Dedifferentiated amniotic fluid mesenchymal stem cell (primary cell): ENCODE measurements around the gene STMN1.

Source experiments
- DNase-seq: peaks from one replicate; pipeline ENCODE4 v3.0.0-alpha.2; 2016; ENCODE audit errors: extremely low spot score

The STMN1 gene

DNA sequence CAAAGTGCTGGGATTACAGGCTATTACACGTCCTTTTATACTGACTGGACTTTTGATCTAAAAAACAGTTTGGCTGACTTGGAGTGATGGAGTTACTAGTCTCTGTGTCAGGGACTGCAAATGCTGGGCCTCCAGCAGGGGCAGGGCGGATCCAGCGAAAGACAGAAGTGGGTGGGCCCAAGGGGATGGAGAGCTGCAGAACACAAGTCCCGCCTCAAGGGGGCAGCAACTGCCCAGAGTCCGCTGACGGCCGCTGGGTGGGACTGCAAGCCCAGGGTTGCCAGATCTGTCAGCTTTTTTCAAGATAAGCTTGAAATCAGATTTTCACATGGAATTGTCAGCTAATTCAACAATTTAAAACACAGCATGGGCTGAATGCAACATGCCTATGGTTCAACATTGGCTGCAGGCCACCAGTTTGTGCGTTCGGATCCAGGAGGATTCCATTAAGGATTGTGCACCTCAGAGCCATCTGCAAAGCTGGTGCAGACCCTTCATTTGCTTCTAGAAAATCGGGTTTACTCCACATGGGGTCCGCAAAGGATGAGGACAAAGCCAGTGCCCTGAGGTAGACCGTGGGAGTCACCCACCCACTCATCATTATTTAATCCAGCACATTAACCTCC is 10.7 kb downstream of the STMN1 start:
- DNase-seq = peak; percentile 92

DNA sequence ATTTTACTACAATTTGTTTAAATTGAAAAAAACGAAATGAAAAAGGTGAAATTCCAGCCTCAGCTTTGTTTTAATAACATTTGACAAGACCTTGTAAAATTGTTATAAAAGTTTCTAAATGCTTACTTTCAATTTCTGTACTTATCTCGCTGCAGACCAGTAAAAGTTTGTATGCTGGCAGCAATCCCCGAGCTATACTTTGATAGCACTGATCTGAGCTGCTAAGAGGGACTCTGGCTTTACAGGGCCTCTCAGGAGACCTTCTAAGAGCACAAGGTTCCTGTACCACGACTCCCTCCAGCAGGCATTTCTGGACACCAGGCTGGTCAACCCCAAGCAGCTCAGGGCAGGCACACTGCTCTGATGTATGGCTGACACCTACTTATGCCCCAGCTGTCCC is 13.1 kb downstream of the STMN1 start:
- no peak for DNase-seq

DNA sequence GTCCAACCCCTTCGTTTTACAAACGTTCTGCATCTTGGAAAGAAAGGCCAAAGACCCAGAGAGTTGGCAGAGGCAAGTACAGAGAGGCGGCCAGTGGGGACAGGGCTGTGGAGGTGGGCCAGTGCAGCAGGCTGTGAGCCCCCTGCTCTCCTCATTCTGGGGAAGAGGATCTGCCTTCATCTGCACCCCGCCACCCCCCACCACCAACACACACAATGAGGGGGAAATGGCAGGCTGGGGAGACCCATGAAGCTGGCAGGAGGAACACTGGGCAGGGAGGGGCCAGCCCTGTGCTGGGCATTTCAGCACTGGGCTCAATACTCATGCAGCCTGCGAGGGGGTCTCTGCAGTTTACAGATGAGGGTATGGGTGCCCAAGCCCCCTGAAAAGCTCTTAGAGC is 14.6 kb downstream of the STMN1 start:
- DNase-seq = no peak

DNA sequence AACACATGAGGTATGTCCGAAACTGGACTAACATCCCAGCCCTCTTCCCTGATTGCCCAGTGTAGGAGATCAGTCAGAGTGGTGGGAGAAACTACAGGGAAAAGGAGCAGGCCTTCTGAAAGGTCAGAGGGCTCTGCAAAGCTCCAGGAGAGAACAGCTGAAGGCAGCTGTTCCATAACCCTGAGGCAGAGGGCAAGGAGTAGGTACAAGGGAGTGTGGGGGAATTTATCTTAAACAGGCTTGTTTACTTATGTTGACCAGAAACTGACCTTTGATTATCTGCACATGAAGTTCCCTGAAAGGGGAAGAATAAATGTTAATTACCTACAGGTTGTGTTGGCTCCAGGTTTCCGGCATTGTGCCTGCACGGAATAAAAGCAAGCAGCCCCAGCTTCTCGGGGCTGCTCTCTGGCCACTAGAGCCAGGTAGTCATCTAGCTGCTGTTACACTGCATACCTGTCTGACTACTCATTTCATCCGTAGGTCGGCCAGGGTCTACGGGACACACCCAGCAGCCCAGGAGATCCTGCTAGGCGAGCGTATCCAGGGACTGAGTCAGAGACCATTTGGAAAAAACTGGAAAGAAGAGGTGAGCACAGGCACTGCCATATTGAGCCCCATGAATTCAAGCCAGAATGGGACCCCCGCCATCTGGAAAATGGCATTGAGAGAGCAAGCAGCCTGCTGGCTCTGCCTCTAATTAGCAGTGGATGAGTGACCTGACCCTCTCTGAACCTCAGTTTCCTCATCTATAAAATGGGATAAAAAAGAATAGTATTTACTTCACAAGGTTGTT is 15.8 kb downstream of the STMN1 start:
- DNase-seq = no peak

DNA sequence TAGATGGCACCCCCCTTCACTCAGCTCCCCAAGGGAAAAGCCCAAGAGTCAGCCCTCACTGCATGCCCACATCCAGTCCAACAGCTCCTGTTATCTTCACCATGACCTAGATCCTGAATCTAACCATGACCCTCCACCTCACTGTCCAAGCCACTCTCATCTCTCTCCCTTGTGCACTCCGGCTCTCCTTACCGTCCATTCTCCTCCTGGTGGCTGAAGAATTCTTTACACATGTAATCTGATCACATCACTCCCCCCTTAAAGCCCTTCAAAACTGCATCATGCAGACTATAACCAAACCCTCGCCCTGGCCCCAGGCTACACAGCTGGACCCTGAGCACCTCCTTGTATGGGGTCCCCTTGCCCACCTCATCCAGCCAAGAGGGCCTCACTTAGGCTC is 16.7 kb downstream of the STMN1 start:
- DNase-seq = peak; percentile 36

DNA sequence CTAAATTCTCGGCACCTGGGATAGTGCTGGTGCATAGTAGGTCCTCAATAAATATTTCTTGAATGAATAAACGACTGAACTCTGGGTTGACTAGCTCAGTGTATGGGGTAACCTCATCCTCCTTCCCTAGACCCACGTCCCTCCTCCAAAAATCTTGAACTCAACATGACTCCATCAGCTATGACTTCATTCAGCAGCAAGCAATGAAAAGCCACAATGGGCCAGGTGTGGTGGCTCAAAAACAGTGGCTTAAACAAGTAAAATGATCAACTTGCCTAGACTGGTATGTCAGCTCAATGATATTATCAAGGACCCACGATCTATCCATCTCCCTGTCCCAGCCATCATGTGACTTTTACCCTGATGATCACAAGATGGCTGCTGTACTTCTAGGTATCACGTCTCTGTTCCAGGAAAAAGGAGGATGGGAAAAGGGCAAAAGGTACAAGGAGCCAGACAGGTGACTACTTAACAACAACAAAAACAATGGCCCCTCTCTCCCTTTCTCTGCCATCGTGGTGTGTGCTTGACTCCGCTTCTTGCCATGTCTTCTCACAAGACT is 17.7 kb downstream of the STMN1 start:
- DNase-seq = no peak

DNA sequence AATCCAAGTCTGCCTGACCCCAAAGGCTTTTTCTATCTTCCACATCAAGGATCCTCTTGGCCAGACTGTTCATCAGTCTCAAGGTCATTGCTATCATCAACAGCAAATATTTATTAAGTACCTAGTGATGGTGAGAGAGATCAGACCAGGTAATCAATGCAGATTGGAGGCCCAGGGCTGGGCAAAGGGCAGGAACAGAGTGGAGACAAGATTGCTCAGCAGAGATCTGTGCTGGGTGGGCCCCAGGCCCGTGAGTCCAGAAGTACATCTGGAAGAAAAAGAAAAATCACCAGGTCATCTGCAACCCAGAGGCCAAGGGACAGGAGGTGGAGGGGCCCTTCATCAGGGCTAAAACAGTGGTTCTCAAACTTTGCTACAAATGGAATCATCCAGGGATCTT is 20.6 kb downstream of the STMN1 start:
- DNase-seq = no peak

DNA sequence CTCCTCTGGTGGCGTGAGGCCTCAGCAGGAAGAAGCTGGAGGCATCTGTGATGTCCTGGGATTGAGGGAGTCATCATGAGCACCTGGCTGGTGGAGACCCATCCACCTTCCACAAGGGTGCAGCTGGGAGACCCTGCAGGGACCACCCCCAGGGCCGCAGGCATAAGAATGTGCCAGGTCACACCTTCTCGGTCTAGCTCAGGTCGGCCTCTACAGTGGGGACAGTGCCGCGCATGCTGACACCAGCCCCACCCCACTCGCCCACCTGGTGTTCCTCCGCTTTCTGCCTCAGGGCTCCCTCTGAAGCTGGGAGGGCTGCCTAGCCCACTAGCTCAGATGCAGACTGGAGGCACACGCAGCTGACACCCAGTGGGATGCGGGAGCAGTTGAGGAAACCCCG is 25.0 kb downstream of the STMN1 start:
- no peak for DNase-seq

DNA sequence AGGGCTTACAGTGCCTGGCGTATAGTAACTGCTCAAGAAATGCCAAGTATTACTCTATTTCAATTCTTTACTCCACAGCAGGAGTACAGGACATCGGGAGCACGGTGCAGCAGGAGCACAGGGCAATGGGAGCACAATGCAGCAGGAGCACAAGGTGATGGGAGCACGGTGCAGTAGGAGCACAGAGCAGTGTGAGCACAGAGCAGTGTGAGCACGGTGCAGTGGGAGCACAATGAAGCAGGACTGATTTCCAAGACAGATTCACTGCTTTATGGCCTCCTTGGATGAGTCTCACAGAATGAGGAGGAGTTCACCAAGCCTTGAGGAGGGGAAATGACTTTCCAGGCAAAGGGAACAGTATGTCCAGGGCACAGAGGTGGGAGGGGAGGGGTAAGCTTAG is 25.7 kb downstream of the STMN1 start:
- DNase-seq = no peak

DNA sequence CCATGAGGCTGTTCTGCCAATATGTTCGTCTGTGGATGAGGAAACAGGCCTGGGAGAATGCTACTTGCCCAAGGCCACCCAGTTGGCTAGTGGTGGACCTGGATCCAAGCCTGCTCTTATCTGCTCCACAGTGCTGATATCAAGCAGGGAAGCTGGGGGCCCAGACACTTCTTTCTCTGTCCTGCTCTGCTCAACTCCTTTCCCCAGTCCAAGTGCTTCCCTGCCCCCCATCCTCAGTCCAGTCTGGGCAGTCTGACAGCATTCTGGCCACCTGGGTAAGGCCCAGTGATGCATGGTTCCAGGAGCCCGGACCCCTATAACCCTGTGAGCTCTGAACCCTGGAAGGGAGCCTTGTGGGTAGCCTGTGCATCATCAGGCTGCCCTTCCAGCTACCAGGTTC is 26.5 kb downstream of the STMN1 start:
- DNase-seq = no peak

DNA sequence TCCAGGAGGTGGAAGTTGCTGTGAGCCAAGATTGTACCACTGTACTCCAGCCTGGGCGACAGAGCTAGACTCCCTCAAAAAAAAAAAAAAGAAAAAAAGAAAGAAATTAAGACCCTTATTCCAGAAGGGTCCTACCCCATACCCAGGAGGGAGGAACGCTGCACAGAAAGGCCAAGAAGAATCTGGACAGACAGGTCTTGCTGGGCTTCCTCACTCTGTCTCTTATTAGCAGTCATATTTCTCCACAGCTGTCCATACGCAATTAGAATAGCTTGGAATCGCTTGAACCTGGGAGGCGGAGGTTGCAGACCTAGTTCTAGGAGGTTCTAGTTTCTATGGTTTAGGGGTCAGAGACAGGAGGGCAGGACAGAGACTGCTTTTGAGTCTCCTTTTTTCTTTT is 27.5 kb downstream of the STMN1 start:
- DNase-seq = no peak

DNA sequence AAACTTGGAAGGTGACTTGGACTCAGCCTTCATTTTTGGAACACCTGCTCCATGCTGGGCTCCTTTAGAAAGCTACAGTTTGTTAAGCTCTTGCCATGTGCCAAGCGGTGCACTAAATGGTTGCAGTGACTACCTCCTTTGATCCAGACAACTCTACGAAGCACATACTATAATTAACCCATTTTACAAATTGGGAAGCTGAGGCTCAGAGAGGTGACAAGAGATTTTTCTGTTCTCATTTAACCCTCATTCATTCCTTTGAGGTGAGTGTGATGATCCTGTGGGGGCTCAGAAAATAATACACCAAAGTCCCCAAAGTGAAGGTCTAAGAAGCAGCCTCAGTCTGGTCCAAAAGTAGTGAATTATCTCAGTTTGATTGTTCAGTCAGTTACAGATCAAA is 29.1 kb downstream of the STMN1 start:
- no peak for DNase-seq

DNA sequence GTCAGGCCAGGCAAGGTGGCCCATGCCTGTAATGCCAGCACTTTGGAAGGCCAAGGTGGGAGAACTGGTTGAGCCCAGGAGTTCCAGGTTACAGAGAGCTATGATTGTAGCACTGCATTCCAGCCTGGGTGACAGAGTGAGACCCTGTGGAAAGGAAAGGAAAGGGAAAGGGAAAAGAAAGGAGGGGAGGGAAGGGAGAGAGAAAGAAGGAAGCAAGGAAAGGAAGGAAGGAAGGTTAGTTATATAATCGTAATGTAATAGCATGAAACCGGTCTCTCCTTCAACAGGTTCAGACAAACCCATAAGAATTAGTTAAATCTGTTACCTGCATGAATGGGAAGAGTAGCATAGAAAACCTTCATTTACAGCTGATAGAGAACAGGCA is 29.5 kb downstream of the STMN1 start:
- DNase-seq = no peak

DNA sequence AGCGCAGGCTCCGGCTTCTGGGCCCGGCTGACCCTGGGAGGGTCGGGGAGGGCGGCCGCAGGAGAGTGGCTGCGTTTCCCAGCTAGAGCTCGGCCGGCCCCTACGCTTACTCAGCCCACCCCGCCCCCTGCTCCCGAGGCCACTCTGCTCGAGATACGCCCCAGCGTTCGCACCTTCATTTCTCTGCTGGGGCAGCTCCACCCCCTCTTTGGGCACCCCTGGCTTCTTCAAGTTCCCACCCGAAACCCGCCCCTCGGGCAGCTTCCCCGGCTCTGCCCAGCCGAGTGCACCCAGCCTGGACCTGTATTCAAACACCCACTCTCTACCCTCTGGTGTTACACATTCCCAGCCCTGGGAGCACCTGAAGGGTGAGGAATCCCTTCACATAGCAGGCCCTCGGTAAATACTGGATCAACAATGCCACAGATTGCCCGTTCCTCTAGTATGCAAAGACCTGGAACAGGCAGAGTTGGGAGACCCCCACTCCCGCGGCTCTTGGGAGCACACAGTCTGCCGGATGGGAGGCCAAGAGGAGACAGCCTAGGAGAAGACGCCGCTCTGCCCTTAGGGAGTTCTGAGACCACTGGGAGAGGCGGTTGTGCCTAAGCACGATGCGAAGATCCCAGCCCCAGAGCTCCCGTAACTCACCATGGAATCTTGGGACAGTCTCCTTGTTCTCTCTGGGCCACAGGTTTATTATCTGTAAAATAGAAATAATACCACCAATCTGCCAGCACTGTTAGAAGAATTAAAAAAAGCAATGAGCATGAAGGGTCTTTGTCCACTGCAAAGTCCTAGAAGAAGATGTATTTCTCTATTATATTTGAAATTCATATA is 30.1 kb downstream of the STMN1 start:
- DNase-seq = no peak

DNA sequence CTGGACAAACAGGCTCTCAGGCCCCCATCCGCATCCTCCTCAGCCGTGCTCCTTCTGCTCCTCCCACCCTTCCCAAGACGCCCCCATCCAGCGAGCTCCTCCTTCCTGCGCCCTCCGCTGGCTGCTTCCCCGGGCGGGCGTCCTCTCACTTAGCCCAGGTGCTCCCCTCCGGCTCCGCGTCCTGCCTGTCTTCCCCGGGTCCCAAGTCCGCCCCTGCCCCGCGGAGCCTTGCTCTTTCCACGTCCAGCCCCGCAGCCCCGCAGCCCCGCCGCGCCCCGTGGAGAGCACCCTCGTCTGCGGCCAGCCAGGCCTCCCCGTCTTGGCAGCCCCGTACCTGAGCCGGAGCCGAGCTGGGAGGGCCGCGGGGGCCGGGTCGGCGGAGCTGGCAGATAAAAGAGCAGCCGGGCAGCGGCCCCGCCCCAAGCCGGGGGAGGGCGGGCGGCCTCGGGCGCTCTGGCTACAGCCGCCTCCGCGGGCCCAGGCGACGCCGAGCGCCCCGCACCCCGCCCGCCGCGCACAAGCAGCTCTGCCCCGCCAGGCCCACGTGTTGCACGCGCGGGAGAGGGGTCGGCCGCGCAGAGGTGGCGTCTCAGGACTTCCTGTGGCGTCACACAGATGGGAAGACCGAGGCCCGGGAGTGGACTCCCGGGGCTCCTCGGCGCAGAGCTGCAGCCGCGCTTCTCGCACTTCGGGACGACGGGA is 30.9 kb downstream of the STMN1 start, which contains the start of gene PAQR7:
Gene PAQR7, minus strand, starts transcription at position 555 of the 702 bp plus-strand sequence. CDS start 11,869 bp downstream, outside the sequence.
- peak; percentile 37 for DNase-seq

DNA sequence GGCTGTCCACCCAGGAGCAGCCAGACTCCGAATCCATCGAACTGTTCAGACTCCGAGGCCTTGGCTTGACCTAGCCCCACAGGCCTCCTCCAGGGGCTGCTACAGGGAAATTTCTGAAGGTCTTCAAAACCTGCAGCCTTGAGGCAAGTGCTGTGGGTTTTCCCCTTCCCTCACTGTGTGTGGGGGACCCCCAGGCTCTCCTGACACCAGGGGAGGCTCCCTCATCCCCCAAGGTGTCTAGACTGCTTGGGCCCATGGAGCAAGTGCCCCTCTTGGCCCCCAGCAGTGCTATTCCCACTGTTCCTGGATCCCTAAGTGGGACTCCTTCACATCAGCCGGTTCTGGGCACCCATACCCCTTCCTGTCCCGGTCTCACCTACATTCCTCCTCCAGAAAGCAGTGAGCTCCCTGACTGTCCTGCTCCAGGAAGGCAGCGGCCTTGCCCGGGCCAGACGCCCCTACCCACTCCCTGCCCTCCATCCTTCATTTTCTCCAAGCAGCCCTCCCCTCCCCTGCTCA is 31.5 kb downstream of the STMN1 start:
- no peak for DNase-seq

DNA sequence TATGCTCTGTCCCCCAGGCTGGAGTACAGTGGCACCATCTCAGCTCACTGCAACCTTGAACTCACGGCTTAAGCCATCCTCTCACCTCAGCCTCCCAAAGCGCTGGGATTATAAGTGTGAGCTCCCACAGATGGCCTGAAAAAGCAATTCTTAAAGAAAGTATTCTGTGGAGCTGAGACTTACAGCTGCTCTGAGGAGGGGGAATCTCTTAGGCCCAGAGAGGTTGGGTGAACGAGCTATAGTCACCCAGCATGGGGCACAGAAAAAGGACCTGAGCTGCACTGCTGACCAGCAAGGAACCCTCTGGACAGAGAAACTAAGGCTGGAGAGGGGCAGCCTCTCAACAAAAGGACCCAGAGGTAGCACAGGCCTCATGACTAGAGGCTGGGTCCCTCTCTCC is 32.0 kb downstream of the STMN1 start:
- DNase-seq = no peak

DNA sequence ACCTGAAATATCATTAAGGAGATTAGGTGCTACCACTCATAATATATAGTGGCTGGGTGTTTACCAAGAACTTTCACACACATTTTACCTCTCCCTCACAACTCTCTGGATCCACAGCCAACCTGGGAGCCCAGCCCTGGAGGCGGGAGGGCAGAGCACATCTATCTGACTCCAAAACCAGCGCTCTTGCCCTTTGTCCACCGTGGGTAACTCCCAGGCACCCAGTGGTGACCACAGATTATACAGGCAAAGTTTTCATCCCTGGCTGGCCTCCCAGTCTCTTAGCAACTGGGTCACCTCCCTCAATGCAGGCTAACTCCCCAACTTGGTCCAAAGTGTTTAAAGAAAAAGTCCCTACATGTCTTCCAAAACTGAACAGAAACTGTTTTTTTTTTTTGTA is 33.1 kb downstream of the STMN1 start:
- no peak for DNase-seq

DNA sequence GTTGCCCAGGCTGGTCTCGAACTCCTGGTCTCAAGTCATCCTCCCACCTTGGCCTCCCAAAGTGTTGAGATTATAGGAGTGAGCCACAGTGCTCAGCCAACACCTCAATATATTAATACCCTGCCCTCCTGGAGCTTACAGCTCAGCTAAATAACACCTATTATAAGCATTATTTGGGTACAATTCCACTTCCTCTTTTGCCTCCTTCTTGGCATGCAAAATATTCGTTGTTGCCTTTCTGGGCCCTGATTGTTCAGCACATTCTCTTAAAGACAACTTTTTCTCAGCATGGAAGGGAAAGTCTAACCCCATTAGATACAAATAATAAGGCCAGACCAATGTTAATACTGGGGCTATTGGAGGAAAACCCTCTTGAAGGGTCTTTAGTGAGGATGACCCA is 33.5 kb downstream of the STMN1 start:
- no peak for DNase-seq

DNA sequence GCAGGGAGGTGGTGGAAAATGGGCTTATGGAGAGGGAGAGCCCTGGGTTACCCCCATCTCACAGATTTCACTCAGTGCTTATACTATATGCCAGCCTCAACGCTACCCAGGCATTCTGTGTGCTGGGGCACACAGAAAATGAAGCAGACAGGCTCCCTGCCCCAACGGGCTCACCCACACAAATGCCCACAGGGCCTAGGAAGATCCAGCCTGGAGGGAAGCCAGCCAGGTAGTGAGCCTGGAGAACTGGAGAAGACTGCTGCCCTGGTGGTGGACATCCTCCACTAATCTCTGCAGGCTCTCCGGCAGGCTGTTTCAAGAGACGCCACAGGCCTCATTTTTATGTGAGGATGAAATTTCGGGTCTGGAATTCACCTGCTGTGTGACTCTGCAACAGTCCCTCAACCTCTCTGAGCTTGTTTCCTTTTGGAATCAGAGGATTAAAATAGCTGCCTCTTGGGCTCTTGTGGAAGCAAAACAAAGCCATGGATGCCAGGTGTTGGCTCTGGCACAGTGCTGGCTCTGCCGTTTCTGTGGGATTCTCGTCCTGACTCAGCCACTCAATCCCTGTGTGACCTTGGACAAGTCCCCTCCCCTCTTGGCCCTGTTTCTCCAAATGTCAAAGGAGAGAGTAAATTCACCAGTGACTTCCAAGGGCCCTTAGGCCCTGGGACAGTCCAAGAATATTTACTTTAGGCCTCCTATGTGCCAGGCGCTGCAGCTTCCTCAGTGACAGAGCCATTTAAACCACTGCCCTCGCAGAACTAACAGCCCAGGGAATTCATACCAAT is 34.3 kb downstream of the STMN1 start:
- DNase-seq = no peak
